ENCODE results near the gene NUDT21.
"Not testable (repeated sequence)": the region's sequence is repeated elsewhere in the genome, so short reads cannot be mapped to it uniquely, and the experiment has no call there.

The NUDT21 gene

DNA sequence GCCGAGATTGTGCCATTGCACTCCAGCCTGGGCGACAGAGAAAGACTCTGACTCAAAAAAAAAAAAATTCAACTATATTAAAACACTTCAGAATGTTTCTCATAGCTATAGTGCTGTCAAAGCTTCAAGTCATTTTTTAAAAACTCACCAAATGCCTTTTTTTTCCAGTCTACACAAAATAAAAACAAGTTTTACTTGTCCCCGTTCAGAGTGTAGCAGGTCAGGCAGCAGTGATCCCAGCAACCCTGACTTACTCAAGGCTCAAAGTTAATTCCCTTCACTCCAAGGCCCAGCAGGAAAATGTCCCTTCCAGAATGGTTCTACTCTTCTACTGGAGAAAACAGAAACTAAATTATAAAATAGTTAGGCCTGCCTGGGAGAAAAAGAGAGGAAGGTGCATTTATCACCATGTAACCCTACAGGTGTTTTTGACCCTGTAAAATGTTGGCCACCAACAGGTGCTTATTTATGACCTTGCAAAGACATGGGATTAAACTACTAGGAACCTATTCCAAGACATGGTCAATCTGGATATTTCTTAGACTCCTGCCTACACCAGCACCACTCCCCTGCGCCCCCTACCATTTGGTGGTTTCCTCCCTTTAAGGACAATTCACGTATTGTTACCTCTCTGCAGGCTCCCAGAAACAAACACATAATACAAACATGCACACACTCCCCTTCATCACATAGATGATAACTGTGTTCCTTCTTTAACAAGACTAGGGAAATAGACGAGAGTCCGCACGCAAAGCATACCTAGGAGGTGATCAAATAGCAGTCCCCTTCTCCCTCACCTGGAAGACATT, 31.2 kb downstream of the NUDT21 start:
- no peak for DNase-seq (ENCODE audit: low read depth)

- no peak for DNase-seq (ENCODE audit: low read depth)
These were observed 34.0 kb downstream of the NUDT21 start for GRCh38 chr16:56417138-56417537.

DNA sequence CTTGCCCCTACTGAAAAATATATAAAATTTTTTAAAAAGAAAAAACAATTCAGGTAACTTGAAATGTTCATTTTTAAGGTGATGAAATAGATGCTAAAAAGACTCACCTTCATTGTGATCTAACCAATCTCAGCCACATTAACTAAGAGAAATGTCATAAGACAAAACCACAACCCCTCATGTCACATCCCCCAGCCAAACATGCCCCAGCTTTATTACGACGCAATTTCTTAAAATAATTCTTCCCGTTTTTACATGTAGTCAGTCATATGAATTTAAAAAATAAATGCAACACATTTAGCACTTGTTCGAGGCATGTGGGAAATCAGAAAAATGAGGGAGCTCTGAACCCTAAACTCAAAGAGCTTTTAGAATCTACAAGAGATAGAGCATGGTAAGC, 35.3 kb downstream of the NUDT21 start:
- no peak for DNase-seq (ENCODE audit: low read depth)

GRCh38 chr16:56414366-56414765, 36.8 kb downstream of the NUDT21 start:
- DNase-seq (ENCODE audit: low read depth), result no peak

DNA sequence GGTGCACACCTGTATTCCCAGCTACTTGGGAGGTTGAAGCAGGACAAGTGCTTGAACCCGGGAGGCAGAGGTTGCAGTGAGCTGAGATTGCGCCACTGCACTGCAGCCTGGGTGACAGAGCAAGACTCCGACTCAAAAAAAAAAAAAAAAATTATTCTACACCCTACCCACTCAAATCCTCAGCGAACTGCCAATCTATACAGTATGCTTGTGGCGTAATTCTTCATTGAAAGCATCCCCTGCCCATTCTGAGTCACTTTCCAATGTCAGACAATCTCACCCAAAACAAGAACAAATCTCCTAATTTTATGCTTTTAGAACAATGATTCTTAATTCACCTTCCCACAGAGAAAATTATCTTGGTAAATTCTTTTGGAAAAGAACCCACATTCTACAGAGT, 37.8 kb downstream of the NUDT21 start:
- no peak for DNase-seq (ENCODE audit: low read depth)

DNA sequence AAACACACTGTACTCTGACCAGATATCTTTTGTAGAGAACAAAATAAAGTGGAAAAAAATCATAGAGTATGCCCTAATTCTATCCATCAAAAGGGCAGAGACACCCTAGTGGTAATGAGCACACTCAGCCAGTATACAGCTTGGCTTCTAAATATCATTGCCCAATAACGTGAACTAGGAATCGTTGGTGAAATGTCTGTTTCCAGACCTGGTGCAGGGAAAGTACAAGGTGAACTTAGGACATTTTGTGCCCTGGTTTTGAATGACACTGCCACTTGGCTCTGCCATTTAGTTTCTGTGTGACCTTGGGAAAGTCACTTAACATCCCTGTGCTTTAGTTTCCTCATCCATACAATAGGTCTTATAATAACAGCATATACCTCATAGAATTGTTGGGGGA, 39.5 kb downstream of the NUDT21 start:
- no peak for DNase-seq (ENCODE audit: low read depth)

DNA sequence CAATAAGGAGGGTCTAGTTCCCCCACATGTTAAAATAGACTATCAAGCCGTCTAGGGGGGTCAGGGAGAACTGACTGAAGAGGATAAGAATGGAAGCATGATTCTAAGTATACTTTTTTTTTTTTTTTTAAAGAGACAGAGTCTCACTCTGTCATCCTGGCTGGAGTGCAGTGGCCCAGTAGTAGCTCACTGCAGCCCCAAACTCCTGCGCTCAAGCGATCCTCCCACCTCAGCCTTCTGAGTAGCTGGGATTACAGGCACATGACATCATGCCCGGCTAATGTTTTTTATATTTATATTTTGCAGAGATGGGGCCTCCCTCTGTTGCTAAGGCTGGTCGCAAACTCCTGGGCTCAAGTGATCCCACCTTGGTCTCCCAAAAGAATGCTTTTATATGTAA, 40.0 kb downstream of the NUDT21 start:
- DNase-seq (ENCODE audit: low read depth), result no peak

GRCh38 chr16:56409195-56409594, 41.9 kb downstream of the NUDT21 start:
- no peak for DNase-seq (ENCODE audit: low read depth)

GRCh38 chr16:56408379-56409098, 42.6 kb downstream of the NUDT21 start:
- no peak for DNase-seq (ENCODE audit: low read depth)

DNA sequence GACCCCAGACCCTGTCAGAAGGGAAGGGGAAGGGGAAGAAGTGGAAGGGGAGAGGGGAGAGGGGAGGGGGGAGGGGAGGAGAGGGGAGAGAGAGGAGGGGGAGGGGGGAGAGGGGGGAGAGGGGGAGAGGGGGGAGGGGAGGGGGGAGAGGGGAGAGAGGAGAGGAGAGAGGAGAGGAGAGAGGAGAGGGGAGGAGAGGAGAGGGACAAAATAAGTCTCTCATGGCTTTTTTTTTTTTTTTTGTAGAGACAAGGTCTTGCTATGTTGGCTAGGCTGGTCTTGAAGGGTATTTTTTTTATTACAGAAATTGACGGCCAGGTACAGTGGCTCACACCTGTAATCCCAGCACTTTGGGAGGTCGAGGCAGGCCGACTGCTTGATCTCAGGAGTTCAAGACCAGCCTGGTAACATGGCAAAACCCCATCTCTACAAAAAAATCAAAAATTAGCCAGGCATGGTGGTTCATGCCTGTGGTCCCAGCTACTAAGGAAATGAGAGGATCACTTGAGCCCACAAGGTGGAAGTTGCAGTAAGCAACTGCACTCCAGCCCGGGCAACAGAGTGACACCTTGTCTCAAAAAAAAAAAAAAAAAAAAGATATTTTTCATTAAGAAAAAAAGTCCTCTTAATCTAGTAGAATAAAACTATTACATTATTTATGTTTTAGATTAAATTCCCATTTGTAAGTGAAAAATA, 45.0 kb downstream of the NUDT21 start:
- DNase-seq (ENCODE audit: low read depth), result no peak

DNA sequence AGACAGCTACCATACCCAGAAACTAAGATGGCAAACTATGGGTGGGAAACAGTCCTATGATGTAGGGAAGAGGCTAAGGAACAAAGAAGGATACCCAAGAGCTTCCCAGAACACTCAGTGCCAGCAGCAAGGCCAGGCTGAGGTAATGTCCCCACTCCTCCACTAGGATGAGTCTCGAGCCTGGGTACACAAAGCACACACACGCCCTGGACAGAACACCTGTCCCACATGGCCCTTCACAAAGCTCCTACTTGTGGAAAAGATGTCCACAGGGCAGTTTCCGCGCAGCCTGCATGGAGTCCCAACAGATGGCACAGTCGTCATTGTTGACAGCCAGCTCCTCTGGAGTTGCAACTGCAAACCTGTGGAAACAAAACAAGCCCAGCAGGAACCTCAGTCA, 49.6 kb downstream of the NUDT21 start:
- no peak for DNase-seq (ENCODE audit: low read depth)

- DNase-seq (ENCODE audit: low read depth), result no peak
These were observed 50.7 kb downstream of the NUDT21 start for GRCh38 chr16:56400458-56400857.

DNA sequence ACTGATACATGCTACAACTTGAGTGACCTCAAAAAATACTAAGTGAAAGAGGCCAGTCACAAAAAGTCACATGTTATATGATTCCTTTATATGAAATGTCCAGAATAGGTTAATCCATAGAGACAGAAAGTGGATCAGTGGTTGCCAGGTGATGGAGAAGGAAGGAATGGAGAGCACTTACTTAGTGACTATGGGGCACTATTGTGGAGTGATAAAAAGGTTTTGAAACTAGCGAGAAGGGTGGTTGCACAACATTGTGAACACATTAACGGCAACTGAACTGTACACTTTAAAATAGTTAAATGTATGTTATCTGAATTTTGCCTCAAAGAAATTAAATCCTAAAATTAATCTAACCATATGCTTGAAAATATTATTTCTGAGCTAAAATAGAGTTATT, 51.6 kb downstream of the NUDT21 start:
- DNase-seq (ENCODE audit: low read depth), result no peak

DNA sequence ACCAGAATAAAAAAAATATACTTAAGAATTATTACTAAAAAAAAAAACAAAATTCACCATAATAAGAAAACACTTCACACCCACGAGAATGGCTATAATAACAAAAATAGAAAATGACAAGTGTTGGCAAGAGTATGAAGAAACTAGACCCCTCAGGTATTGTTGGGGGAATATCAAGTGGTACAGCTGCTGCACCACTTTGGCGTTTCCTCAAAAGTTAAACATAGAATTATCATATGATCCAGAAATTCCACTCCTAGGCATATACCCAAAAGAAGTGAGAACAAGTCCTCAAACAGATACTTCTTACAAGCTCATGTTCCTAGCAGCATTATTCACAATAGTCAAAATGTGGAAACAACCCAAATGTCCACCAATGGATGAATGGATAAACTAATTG, 52.1 kb downstream of the NUDT21 start:
- DNase-seq (ENCODE audit: low read depth), result no peak

DNA sequence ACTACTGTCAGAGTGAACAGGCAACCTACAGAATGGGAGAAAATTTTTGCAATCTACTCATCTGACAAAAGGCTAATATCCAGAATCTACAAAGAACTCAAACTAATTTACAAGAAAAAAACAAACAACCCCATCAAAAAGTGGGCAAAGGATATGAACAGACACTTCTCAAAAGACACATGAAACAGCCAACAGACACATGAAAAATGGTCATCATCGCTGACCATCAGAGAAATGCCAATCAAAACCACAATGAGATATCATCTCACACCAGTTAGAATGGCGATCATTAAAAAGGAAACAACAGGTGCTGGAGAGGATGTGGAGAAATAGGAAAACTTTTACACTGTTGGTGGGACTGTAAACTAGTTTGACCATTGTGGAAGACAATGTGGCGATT, 54.4 kb downstream of the NUDT21 start:
- DNase-seq (ENCODE audit: low read depth), result not testable (repeated sequence)

GRCh38 chr16:56389554-56389953, 61.6 kb downstream of the NUDT21 start:
- DNase-seq (ENCODE audit: low read depth), result no peak

DNA sequence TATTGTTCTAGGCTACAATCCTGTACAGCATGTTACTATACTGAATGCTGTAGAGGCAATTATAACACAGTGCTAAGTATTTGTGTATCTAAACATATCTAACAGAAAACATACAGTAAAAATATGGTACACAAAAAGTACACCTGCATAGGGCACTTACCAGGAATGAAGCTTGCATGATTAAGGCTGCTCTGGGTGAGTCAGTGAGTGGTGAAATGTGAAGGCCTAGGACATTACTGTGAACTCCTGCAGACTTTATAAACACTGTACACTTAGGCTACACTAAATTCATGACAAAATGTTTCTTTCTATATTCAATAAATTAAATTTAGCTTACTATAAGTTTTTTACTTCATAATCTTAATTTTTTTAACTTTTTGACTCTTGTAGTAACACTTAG, 62.9 kb downstream of the NUDT21 start:
- no peak for DNase-seq (ENCODE audit: low read depth)

DNA sequence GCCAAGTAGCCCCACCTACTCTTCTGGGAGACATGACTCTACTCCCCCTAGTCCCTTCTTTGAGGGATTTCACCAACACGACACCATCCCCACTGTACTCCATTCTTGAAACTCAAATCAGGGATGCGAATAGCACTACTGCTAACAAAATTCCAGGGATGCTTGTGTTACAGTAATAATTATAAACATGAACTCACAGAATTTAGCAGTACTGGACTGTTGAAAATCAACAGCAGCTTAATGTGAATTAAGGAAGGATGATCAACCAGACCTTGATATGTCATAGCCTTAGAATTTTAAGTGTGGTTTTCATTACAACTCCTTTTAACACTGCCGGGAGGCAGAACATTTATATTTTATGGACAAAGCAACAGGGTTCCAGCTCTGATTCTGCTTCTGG, 63.7 kb downstream of the NUDT21 start:
- DNase-seq (ENCODE audit: low read depth), result no peak

GRCh38 chr16:56384074-56384721, 66.9 kb downstream of the NUDT21 start:
- DNase-seq (ENCODE audit: low read depth), result no peak

- DNase-seq (ENCODE audit: low read depth), result no peak
These were observed 68.2 kb downstream of the NUDT21 start for GRCh38 chr16:56382901-56383355.

GRCh38 chr16:56382459-56382858, 68.7 kb downstream of the NUDT21 start:
- DNase-seq (ENCODE audit: low read depth), result no peak

- not testable (repeated sequence) for DNase-seq (ENCODE audit: low read depth)
These were observed 70.2 kb downstream of the NUDT21 start for GRCh38 chr16:56380778-56381485.
